DND-41 (cell line): ENCODE data around the gene JKAMP.

Experiments
- ATAC-seq: fragments of 200-7000 bp; cut with Tn5 transposase; 3 replicates; pipeline ENCODE4 v1.9.1; 2021; ENCODE audit warnings: low read depth; ENCODE audit not compliant: insufficient read depth
- DNase-seq: peaks from one replicate; pipeline ENCODE4 v3.0.0-alpha.2; 2020
- H2AFZ ChIP-seq: 2 replicates; pipeline ENCODE4 v1.6.0; 2012; ENCODE audit warnings: low read depth, low read length
- H3K27ac ChIP-seq: 2 replicates; pipeline ENCODE4 v1.5.1; 2012; ENCODE audit warnings: low read length, inconsistent platforms
- H3K27me3 ChIP-seq: fragments of 200-600 bp; sonication (generic); 2 replicates; pipeline ENCODE4 v1.6.0; 2012; ENCODE audit warnings: low read length, mild to moderate bottlenecking, inconsistent platforms; ENCODE audit not compliant: insufficient read depth, poor library complexity
- H3K36me3 ChIP-seq: 2 replicates; pipeline ENCODE4 v1.5.1; 2012; ENCODE audit warnings: low read length, inconsistent platforms; ENCODE audit not compliant: insufficient read depth
- H3K4me1 ChIP-seq: 2 replicates; pipeline ENCODE4 v1.5.1; 2012; ENCODE audit warnings: mild to moderate bottlenecking, low read length; ENCODE audit not compliant: insufficient read depth
- H3K4me2 ChIP-seq: 2 replicates; pipeline ENCODE4 v1.6.0; 2012; ENCODE audit warnings: mild to moderate bottlenecking, moderate library complexity, low read length, inconsistent platforms; ENCODE audit not compliant: insufficient read depth
- H3K4me3 ChIP-seq, 2 experiments: fragments of 200-600 bp in 1 of 2; shearing (Covaris generic) in 1 of 2; 2 replicates each; pipeline ENCODE4 v1.5.1; 2012 to 2016; ENCODE audit warnings: inconsistent platforms in 2 of 2, low read length in 2 of 2, mild to moderate bottlenecking in 2 of 2, low read depth in 1 of 2, moderate library complexity in 1 of 2
- H3K79me2 ChIP-seq: 2 replicates; pipeline ENCODE4 v1.6.0; 2012; ENCODE audit warnings: low read length, inconsistent platforms; ENCODE audit not compliant: insufficient read depth
- H3K9ac ChIP-seq: 2 replicates; pipeline ENCODE4 v1.6.0; 2012; ENCODE audit warnings: low read depth, mild to moderate bottlenecking, inconsistent platforms, low read length, moderate library complexity
- H3K9me3 ChIP-seq: 2 replicates; pipeline ENCODE4 v1.5.1; 2012; ENCODE audit warnings: low read length, moderate library complexity, mild to moderate bottlenecking, inconsistent platforms; ENCODE audit not compliant: insufficient read depth, severe bottlenecking
- H4K20me1 ChIP-seq: 2 replicates; pipeline ENCODE4 v1.6.0; 2012; ENCODE audit warnings: low read length; ENCODE audit not compliant: insufficient read depth
- EZH2 ChIP-seq: IDR thresholded peaks from 3 replicates; pipeline ENCODE4 v1.6.1; 2012; ENCODE audit warnings: borderline replicate concordance, low read depth, mild to moderate bottlenecking, moderate library complexity, low read length, inconsistent platforms; ENCODE audit not compliant: severe bottlenecking
- TF ChIP-seq, protein P1 (sequence below): IDR thresholded peaks from 2 replicates; pipeline ENCODE4 v1.5.1; 2012; ENCODE audit warnings: borderline replicate concordance, low read length, moderate library complexity, mild to moderate bottlenecking; ENCODE audit not compliant: poor library complexity, severe bottlenecking; ENCODE audit errors: extremely low read depth

The JKAMP gene

DNA sequence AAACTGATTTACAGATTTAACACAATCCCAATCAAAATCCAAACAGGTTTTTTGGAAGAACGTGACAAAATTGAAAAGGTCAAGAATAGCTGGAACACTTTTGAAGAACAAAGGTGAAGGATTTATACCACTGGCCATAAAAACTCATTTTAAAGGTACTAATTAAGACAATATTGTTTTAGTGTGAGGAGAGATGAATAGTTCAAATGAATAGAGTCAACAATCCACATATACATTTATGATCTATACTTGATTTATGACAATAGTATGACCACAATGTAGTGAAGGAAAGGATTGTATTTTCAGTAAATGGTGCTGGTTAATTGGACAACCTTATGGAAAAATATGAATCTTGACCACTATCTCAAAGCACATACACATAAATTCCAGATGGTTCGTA, 63.0 kb downstream of the JKAMP start:
- Histone ChIP-seq H3K9me3 (peaks cover 4% of the 10 kb centered on the region), H2AFZ (no peak overlapping the region), H3K27me3 (no peaks in the 10 kb centered on the region), H4K20me1 (no peaks in the 10 kb centered on the region), H3K36me3 (no peaks in the 10 kb centered on the region), H3K4me1 (no peaks in the 10 kb centered on the region), H3K27ac (no peak overlapping the region), H3K4me3 (no peak overlapping the region), H3K4me2 (no peak overlapping the region), H3K79me2 (no peaks in the 10 kb centered on the region), H3K9ac (no peak overlapping the region)
- no peak for DNase-seq
- no peak for TF ChIP-seq EZH2
- TF ChIP-seq, protein P1, sequence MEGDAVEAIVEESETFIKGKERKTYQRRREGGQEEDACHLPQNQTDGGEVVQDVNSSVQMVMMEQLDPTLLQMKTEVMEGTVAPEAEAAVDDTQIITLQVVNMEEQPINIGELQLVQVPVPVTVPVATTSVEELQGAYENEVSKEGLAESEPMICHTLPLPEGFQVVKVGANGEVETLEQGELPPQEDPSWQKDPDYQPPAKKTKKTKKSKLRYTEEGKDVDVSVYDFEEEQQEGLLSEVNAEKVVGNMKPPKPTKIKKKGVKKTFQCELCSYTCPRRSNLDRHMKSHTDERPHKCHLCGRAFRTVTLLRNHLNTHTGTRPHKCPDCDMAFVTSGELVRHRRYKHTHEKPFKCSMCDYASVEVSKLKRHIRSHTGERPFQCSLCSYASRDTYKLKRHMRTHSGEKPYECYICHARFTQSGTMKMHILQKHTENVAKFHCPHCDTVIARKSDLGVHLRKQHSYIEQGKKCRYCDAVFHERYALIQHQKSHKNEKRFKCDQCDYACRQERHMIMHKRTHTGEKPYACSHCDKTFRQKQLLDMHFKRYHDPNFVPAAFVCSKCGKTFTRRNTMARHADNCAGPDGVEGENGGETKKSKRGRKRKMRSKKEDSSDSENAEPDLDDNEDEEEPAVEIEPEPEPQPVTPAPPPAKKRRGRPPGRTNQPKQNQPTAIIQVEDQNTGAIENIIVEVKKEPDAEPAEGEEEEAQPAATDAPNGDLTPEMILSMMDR, result no peak
- no peak for ATAC-seq
